Cortex of kidney (tissue), 1 donor: ENCODE measurements around the gene ADH7.
"Not testable (repeated sequence)": the region's sequence is repeated elsewhere in the genome, so short reads cannot be mapped to it uniquely, and the experiment has no call there.

Experiments used
- DNase-seq: peaks from one replicate; lab custom pipeline; 2025; lab: John Stamatoyannopoulos, UW

ADH7 gene

GRCh38 chr4:99415762-99416161 lies 19.4 kb downstream of the ADH7 start:
- not testable (repeated sequence) for DNase-seq

GRCh38 chr4:99414902-99415301 lies 20.2 kb downstream of the ADH7 start:
- not testable (repeated sequence) for DNase-seq

- no peak for DNase-seq
These were observed 20.7 kb downstream of the ADH7 start for GRCh38 chr4:99414401-99414800.

GRCh38 chr4:99413140-99413539 lies 22.0 kb downstream of the ADH7 start:
- DNase-seq = no peak

- DNase-seq = no peak
These were observed 24.1 kb downstream of the ADH7 start for GRCh38 chr4:99411041-99411440.

- no peak for DNase-seq
These were observed 25.1 kb downstream of the ADH7 start for GRCh38 chr4:99410075-99410474.

GRCh38 chr4:99408346-99408745 lies 26.8 kb downstream of the ADH7 start:
- no peak for DNase-seq

- no peak for DNase-seq
These were observed 29.6 kb downstream of the ADH7 start for GRCh38 chr4:99405433-99406115.

GRCh38 chr4:99404595-99405287 lies 30.4 kb downstream of the ADH7 start:
- no peak for DNase-seq

GRCh38 chr4:99403380-99404184 lies 31.6 kb downstream of the ADH7 start:
- DNase-seq = no peak

- DNase-seq = no peak
These were observed 32.4 kb downstream of the ADH7 start for GRCh38 chr4:99402765-99403164.

GRCh38 chr4:99400831-99401230 lies 34.3 kb downstream of the ADH7 start:
- DNase-seq = no peak

GRCh38 chr4:99399017-99399416 lies 36.1 kb downstream of the ADH7 start:
- no peak for DNase-seq

GRCh38 chr4:99395595-99396364 lies 39.4 kb downstream of the ADH7 start:
- no peak for DNase-seq

GRCh38 chr4:99394896-99395295 lies 40.2 kb downstream of the ADH7 start:
- no peak for DNase-seq

- DNase-seq = no peak
These were observed 45.1 kb downstream of the ADH7 start for GRCh38 chr4:99390055-99390454.

- no peak for DNase-seq
These were observed 45.5 kb downstream of the ADH7 start for GRCh38 chr4:99389606-99390005.

- DNase-seq = no peak
These were observed 51.2 kb downstream of the ADH7 start for GRCh38 chr4:99383833-99384392.

GRCh38 chr4:99383399-99383798 lies 51.7 kb downstream of the ADH7 start:
- DNase-seq = no peak

- no peak for DNase-seq
These were observed 52.3 kb downstream of the ADH7 start for GRCh38 chr4:99382745-99383360.

- no peak for DNase-seq
These were observed 53.5 kb downstream of the ADH7 start for GRCh38 chr4:99381588-99382175.
